ENCODE results near the gene EYS. TPM values are rescaled to one million over a fixed set of nuclear protein-coding genes. Genes with fewer than 3 reads are reported as not detected.

Gene EYS
- total and polyA plus RNA-seq, 4 donors = 0.08 to 0.63 (median 0.36) TPM

GRCh38 chr6:64589961-64590360, 1117.1 kb downstream of the EYS start:
- no peak overlapping the region for H3K4me3 ChIP-seq (ENCODE audit: low read depth in 1 of 3, low read length in 3 of 3)
- no peak overlapping the region for H3K27ac ChIP-seq (ENCODE audit: low read depth in 1 of 2, low read length in 2 of 2)
- peaks cover 0 to 2% (median 0%) of the 10 kb centered on the region in 4 donors for H3K9me3 ChIP-seq (ENCODE audit: control insufficient read depth in 4 of 4, low read length in 3 of 4)
- no peak for DNase-seq (ENCODE audit: low spot score)
- no peaks in the 10 kb centered on the region for H3K27me3 ChIP-seq (ENCODE audit: control insufficient read depth in 4 of 4, insufficient read depth in 4 of 4, low read length in 3 of 4)
- H3K4me1 ChIP-seq (ENCODE audit: control insufficient read depth in 4 of 4, insufficient read depth in 4 of 4, low read length in 3 of 4) = no peaks in the 10 kb centered on the region
- no peaks in the 10 kb centered on the region for H3K36me3 ChIP-seq (ENCODE audit: control insufficient read depth in 4 of 4, insufficient read depth in 3 of 4, low read depth in 1 of 4, low read length in 3 of 4)
- TF ChIP-seq FOXA2 (IDR thresholded peaks at IDR 0.05) = no peak
- no peak for TF ChIP-seq JUND (IDR thresholded peaks at IDR 0.05)
- TF ChIP-seq SP1 (IDR thresholded peaks at IDR 0.05) = no peak
- no peak for TF ChIP-seq HNF4A (conservative IDR thresholded peaks at IDR 0.05)
- no peak for TF ChIP-seq GABPA (IDR thresholded peaks at IDR 0.05 in 1 of 2, conservative IDR thresholded peaks at IDR 0.05 in 1 of 2)
- no peak for TF ChIP-seq CTCF (IDR thresholded peaks at IDR 0.05; ENCODE audit: low read depth, low read length, missing input control)
- TF ChIP-seq YY1 (IDR thresholded peaks at IDR 0.05) = no peak
- TF ChIP-seq RAD21 (IDR thresholded peaks at IDR 0.05) = no peak
- no peak for TF ChIP-seq ATF3 (IDR thresholded peaks at IDR 0.05)
- TF ChIP-seq EGR1 (IDR thresholded peaks at IDR 0.05; ENCODE audit: low read depth in 2 of 2) = no peak
- no peak for TF ChIP-seq ZBTB33 (IDR thresholded peaks at IDR 0.05)
- TF ChIP-seq RXRA (IDR thresholded peaks at IDR 0.05) = no peak
- no peak overlapping the region for H3K9ac ChIP-seq (ENCODE audit: low read depth in 1 of 2, low read length in 2 of 2)
- 82% methylated on average over 3 of the region's 3 CpGs for WGBS

- H3K27ac ChIP-seq (ENCODE audit: low read depth in 1 of 2, low read length in 2 of 2) = no peak overlapping the region
- no peaks in the 10 kb centered on the region for H3K9me3 ChIP-seq (ENCODE audit: control insufficient read depth in 4 of 4, low read length in 3 of 4)
- no peaks in the 10 kb centered on the region for H3K27me3 ChIP-seq (ENCODE audit: control insufficient read depth in 4 of 4, insufficient read depth in 4 of 4, low read length in 3 of 4)
- DNase-seq (ENCODE audit: low spot score) = no peak
- WGBS = 70% methylated on average over 1 of the region's 1 CpG
- H3K9ac ChIP-seq (ENCODE audit: low read depth in 1 of 2, low read length in 2 of 2) = no peak overlapping the region
- no peaks in the 10 kb centered on the region for H3K36me3 ChIP-seq (ENCODE audit: control insufficient read depth in 4 of 4, insufficient read depth in 3 of 4, low read depth in 1 of 4, low read length in 3 of 4)
- no peak overlapping the region for H3K4me3 ChIP-seq (ENCODE audit: low read depth in 1 of 3, low read length in 3 of 3)
- TF ChIP-seq ZBTB33 (IDR thresholded peaks at IDR 0.05) (no peak), JUND (IDR thresholded peaks at IDR 0.05) (no peak), HNF4A (conservative IDR thresholded peaks at IDR 0.05) (no peak)
- no peaks in the 10 kb centered on the region for H3K4me1 ChIP-seq (ENCODE audit: control insufficient read depth in 4 of 4, insufficient read depth in 4 of 4, low read length in 3 of 4)
These were observed 1126.7 kb downstream of the EYS start for GRCh38 chr6:64580346-64580745.
